NOMO-1 (cell line): ENCODE data around the gene SHISA8.

Experiments
- DNase-seq, 2 experiments: peaks; one replicate each; lab custom pipeline; 2025; ENCODE audit not compliant: unreplicated experiment in 2 of 2; lab: John Stamatoyannopoulos, UW

The SHISA8 gene

DNA sequence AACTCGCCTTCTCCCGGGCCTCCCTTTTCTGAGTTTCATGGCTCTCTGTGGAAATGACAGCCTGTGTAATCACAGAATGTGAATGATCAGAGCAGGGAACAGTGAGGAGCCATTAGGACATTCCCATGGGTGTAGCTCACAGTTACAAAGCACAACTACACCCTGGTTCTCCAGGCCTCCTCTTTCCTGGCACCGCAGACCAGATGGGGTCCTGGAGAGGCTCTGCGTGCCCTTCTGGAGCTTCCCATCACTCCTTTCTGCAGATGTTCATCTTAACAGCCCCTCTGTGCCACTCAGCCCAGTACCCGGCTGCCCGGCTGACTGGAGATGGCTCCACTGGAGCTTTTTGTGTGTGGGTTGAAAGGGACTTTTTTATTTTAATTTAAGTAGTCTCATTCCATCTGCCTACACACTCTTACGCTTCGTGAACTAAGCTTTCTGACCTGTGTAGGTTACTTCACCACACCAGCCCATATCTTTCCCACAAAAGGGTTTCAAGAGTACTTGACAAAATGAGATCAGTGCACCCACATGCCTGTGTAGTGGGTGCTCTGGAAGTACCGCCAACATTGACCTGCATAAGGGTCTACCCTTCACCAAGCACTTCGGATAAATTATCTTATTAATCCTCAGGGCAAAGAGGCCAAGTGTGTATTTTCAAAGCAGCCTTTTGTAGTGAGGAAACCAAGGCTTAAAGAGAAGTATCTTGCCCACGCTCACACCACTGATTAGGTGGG is 52.2 kb downstream of the SHISA8 start:
- DNase-seq, result no peak

DNA sequence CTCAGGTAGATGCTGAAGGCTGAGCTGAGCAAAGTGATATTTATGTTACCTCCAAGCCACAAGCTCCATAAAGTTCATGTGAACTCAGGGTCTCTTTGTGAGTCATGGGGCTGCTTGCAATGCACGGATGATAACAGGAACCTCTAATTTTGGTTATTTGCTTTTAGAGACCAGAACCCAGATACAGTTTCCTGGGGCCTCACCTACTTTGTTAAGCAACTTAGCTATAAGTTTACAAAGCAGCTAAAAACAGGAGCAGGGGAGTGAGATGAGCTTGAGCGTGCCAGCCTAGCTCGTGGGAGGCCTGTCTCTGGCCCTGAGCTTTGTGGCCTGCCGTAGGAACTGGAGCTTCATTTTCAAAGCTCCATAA is 52.7 kb downstream of the SHISA8 start:
- peak; percentile 81 to 90 for DNase-seq
